GM18868 (cell line): ENCODE data around the gene PITPNC1.
"Not testable (repeated sequence)": the region's sequence is repeated elsewhere in the genome, so short reads cannot be mapped to it uniquely, and the experiment has no call there.

Experiments used
- ATAC-seq: cut with Tn5 transposase; IDR thresholded peaks from one replicate; pipeline ENCODE4 v1.9.1; 2021; ENCODE audit warnings: mild to moderate bottlenecking, moderate library complexity; ENCODE audit not compliant: unreplicated experiment

Gene PITPNC1

GRCh38 chr17:67456103-67456502 is 79.0 kb downstream of the PITPNC1 start:
- ATAC-seq = no peak

DNA sequence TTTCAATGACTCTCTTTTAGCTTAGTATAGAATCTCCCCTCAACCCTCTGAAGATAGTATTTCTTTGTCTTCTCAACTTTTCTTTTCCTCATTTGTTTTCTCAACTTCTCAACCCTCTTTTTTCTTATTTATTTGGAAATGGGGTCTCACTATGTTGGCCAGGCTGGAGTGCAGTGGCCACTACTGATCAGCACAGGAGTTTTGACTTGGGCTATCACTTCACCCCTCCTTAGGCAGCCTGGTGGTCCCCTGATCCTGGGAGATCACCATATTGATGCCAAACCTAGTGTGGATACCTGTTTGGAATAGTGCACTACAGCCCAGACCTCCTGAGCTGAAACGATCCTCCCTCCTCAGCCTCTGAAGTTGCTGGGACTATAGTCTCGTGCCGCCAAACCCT is 79.8 kb downstream of the PITPNC1 start:
- ATAC-seq = no peak

- no peak for ATAC-seq
These were observed 81.1 kb downstream of the PITPNC1 start for GRCh38 chr17:67458203-67458602.

- ATAC-seq = no peak
These were observed 82.9 kb downstream of the PITPNC1 start for GRCh38 chr17:67459985-67460384.

DNA sequence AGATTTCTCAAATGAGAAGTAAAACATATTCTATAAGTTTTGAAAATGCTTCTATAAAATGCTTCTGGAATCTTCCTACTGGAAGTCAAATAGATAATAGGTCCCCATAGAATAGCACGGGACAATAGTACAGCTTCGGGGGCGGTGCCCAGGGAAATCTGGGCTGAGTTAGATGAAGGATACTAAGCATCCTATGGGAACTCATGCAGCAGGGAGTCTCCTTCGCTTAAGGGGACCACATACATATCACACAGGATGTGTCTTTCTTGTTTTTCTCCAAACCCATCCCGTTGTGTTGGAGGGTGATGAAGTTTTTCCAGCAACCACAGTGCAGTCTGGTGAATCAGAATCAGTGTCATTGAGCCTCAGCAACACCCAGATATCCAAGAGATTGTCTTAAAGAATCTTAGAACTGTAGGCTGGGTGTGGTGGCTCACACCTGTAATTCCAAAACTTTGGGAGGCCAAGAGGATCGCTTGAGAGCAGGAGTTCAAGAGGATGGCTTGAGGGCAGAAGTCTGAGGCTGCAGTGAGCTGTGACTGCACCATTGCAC is 84.2 kb downstream of the PITPNC1 start:
- no peak for ATAC-seq

DNA sequence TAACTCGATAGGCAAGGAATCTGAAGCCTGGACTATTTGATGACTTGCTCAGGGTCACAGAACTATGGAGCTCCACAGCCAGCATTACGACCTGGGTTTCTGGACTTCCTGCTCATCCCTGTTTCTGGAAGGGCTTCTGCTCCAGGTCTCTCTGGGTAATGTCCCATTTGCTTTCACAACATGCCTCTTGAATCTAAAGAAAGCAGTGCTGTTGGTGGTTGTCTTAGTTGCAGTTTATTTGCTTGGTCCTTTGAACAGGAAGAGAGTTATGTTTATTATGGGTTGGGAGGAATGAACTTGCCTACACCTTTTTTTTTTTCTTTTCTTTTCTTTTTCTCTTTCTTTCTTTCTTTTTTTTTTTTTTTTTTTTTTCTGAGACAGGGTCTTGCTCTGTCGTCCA is 84.8 kb downstream of the PITPNC1 start:
- no peak for ATAC-seq

DNA sequence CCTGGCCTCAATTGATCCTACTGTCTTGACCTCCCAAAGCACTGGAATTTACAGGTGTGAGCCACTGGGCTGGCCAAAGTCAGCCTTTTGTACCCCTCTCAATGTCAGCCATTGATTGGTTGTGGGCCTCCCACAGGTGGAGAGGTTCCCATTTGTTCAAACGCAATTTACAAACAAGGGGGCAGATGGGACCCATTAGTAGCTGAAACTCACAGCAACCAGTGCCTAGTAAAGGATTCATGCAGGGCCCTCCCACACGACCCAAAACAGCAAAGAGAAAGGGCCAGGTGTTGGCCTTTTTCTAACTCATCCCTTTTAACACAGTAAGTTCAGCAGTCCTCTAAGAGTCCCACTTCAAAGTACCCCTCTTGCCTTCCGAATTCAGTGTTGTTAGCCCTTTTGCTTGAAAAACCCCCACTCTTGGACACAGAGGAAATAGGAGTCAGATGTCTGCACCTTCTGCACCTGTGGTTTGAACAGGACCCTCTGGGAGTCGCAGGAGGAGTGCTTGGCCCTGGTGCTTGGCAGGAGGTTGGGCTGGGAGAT is 89.2 kb downstream of the PITPNC1 start:
- ATAC-seq = no peak

- ATAC-seq = no peak
These were observed 90.7 kb downstream of the PITPNC1 start for GRCh38 chr17:67467500-67468455.

DNA sequence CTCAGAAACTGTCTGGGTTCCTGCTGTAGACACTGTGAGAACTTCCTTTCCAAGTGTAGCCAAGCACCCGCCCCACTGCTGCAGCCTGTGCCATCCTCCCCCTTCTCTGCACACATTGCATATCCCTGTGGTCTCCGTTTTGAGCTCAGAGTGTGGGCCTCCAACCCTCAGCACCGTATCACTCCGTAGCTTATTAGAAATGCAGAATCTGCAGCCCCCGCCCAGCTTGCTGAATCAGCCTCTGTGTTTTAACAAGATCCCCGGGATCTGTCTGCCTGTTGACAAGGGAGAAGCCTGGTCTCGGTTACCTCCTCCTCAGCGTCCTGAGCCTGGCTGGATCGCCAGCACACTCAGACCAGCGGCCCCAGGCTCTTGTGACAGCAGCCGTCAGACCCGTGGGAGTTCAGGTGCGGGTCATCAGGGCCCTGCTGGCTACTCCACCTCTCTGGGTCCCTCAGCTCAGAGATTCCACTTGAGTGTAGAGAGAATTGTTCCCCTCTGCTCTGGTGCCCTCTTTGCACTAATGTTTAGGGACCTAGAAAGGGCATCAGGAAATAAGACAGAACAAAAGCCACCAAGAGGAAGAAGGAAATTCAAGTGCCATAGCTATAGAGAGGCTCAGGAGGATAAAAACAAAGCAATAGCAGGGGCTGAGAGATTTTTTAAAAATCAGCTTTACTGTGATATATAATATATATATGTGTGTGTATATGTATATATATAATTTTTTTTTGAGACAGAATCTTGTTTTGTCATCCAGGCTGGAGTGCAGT is 92.3 kb downstream of the PITPNC1 start:
- ATAC-seq = no peak

DNA sequence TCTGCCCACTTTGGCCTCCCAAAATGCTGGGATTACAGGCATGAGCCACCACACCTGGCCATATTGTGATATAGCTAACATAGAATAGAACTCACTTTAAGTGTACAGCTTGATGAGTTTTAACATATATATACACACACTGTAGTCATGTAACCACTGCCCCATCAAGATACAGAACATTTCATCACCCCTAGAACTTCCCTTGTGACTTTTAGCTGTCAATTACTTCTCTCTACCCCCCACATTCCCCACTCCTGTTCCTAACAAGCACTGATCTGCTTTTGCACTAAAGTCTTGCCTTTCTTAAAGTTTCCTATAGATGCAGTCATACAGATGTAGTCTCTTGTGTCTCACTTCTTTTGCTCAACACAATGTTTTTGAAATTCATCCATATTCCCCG is 93.1 kb downstream of the PITPNC1 start:
- no peak for ATAC-seq

DNA sequence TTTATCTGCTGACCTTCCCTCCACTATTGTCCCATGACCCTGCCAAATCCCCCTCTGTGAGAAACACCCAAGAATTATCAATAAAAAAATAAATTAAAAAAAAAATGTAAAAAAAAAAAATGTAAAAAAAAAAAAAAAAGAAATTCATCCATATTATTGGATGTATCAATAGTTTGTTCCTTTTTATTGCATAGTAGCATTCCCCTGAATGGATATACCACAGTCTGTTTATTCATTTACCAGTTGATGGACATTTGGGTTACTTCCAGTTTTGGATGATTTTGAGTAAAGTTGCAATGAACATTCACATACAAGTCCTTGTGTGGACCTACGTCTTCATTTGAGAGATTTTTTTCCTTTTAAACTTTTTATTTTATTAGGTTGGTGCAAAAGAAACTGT is 94.0 kb downstream of the PITPNC1 start:
- ATAC-seq = no peak

- not testable (repeated sequence) for ATAC-seq
These were observed 95.5 kb downstream of the PITPNC1 start for GRCh38 chr17:67472606-67473005.

GRCh38 chr17:67474081-67474661 is 97.1 kb downstream of the PITPNC1 start:
- no peak for ATAC-seq

DNA sequence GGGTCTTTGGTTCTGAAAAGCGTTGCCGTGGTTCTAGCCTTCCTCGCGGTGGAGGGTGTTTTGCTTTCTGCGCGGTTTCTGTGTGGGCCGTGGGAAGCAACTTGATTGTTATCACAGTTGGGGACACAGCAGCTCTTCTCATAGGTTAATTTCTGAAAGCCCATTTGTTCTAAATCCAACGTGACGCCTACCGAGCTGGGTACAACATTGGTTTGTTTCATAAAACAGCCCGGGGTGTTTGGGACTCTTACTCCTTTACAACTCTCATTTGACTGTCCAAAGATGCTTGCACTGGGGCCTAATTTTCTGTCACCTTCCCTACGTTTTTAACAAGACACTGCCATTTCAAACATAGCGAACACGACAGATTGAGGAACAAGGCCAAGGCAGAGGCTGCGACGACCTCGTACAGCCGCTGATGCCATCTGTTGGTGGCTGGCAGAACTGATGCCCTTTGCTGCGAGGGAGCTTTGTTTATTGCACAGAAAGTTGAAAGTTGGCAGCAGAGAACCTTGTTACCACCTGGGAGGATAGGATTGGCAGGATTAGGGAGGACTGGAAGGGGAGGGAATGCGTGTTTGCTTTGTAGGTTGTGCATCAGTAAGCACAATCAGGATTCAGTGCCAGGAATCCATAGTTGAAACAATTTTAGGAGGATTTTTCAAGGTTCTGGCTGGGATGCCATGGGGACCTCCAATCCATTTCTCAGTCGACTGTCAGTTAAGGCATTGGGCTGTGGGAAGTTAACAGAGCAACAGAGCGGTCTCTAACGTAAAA is 98.3 kb downstream of the PITPNC1 start:
- ATAC-seq = peak; percentile 60

GRCh38 chr17:67476787-67477335 is 99.8 kb downstream of the PITPNC1 start:
- no peak for ATAC-seq

DNA sequence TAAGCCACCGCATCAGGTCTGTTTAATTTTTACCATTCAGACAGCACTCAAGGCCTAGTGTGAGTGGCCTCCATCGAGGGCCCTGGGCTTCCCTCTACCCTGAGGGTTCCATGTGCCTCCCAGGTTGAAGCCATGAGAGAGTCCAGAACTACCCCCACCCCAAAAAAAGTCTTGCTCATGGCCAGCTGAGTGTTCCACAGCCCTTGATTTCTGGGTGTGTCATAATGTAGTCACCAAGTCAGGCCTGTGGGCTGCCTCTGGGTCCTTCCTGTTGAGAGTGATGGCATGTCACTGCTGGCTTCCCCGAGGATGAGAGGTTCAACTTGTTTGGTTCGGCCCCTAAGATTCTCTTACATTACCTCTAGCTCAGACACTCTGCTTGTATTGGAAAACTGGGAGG is 100.6 kb downstream of the PITPNC1 start:
- no peak for ATAC-seq

DNA sequence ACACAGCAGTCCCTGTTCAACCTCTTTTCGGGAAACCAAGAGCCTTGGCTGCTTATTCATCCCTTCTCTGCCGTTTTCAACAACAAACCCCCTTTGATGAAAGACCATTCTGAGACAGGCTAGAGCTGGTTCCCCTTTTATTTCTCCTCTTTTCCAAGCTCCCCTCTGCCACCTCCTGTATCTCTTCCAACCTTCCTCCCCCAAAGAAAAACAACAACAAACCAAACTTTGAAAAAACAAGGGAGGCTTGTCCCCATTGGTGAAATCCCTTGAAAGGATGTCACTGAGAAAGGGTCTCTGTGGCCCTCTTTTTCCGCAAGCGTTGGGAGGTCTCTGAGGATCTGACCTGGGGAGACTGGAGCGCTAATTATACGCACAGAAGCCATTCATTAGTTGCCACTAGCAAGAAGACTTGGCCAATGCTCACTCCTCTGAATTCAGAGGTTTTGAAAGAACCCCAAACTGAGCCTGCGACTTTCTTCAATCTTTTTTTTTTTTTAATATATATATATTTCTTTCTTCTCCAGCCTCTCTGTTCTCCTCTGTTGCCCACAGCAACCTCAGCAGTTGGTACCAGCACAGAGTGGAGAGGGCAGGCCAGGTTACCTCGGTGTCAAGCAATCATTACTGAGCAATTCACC is 101.4 kb downstream of the PITPNC1 start:
- ATAC-seq = no peak

- no peak for ATAC-seq
These were observed 102.1 kb downstream of the PITPNC1 start for GRCh38 chr17:67479148-67479547.

- not testable (repeated sequence) for ATAC-seq
These were observed 103.9 kb downstream of the PITPNC1 start for GRCh38 chr17:67480959-67481358.
